ENCODE measurements around the gene SLC12A7.

Gene SLC12A7

GRCh38 chr5:1047332-1047965, 64.4 kb downstream of the SLC12A7 start:
- TF ChIP-seq FOXP2 (optimal IDR thresholded peaks at IDR 0.05; ENCODE audit: control extremely low read depth, extremely low read length, insufficient read depth) = no peak
- no peak for TF ChIP-seq EZH2 (IDR thresholded peaks at IDR 0.05)
- Histone ChIP-seq H3K9ac (ENCODE audit: insufficient read length) (no peak overlapping the region), H3K4me3 (no peak overlapping the region), H3K36me3 (ENCODE audit: insufficient read depth, low read length) (no peaks in the 10 kb centered on the region), H3K27ac (no peak overlapping the region), H3K9me3 (ENCODE audit: low read depth, low read length) (no peaks in the 10 kb centered on the region)
- DNase-seq (ENCODE audit: low read depth, low spot score) = no peak

GRCh38 chr5:1045960-1046560, 65.8 kb downstream of the SLC12A7 start:
- TF ChIP-seq POLR2AphosphoS5 (IDR thresholded peaks at IDR 0.05; ENCODE audit: borderline replicate concordance, low read depth, low read length) = no peak
- DNase-seq (ENCODE audit: low read depth, low spot score) = no peak
- H3K36me3 ChIP-seq (ENCODE audit: insufficient read depth, low read length) = no peaks in the 10 kb centered on the region
- H3K9ac ChIP-seq (ENCODE audit: insufficient read length) = no peak overlapping the region
- H3K4me3 ChIP-seq = no peak overlapping the region
- H3K9me3 ChIP-seq (ENCODE audit: low read depth, low read length) = no peaks in the 10 kb centered on the region
- H3K27ac ChIP-seq = no peak overlapping the region

- H3K27ac ChIP-seq = no peak overlapping the region
- DNase-seq (ENCODE audit: low read depth, low spot score) = no peak
- H3K9me3 ChIP-seq (ENCODE audit: low read depth, low read length) = 0 out of 2 replicates have a peak, but pooled peaks cover 5% of the 10 kb centered on the region
- TF ChIP-seq POLR2AphosphoS5 (IDR thresholded peaks at IDR 0.05; ENCODE audit: borderline replicate concordance, low read depth, low read length) (no peak), FOXP2 (optimal IDR thresholded peaks at IDR 0.05; ENCODE audit: control extremely low read depth, extremely low read length, insufficient read depth) (no peak), EZH2 (IDR thresholded peaks at IDR 0.05) (no peak)
- no peak overlapping the region for H3K9ac ChIP-seq (ENCODE audit: insufficient read length)
- no peak overlapping the region for H3K4me3 ChIP-seq
- H3K36me3 ChIP-seq (ENCODE audit: insufficient read depth, low read length) = no peaks in the 10 kb centered on the region
Measured at GRCh38 chr5:1044117-1044516, 67.7 kb downstream of the SLC12A7 start.

GRCh38 chr5:1043327-1043726, 68.5 kb downstream of the SLC12A7 start:
- no peak overlapping the region for H3K9ac ChIP-seq (ENCODE audit: insufficient read length)
- no peak for TF ChIP-seq EZH2 (IDR thresholded peaks at IDR 0.05)
- TF ChIP-seq FOXP2 (optimal IDR thresholded peaks at IDR 0.05; ENCODE audit: control extremely low read depth, extremely low read length, insufficient read depth) = no peak
- TF ChIP-seq POLR2AphosphoS5 (IDR thresholded peaks at IDR 0.05; ENCODE audit: borderline replicate concordance, low read depth, low read length) = no peak
- no peak for DNase-seq (ENCODE audit: low read depth, low spot score)
- H3K4me3 ChIP-seq = no peak overlapping the region
- no peak overlapping the region for H3K27ac ChIP-seq
- H3K9me3 ChIP-seq (ENCODE audit: low read depth, low read length) = 0 out of 2 replicates have a peak, but pooled peaks cover 5% of the 10 kb centered on the region
- no peaks in the 10 kb centered on the region for H3K36me3 ChIP-seq (ENCODE audit: insufficient read depth, low read length)

GRCh38 chr5:1042626-1043025, 69.2 kb downstream of the SLC12A7 start:
- Histone ChIP-seq H3K4me3 (no peak overlapping the region), H3K27ac (no peak overlapping the region)

GRCh38 chr5:1041225-1042143, 70.4 kb downstream of the SLC12A7 start:
- Histone ChIP-seq H3K36me3 (ENCODE audit: insufficient read depth, low read length) (no peaks in the 10 kb centered on the region), H3K4me3 (no peak overlapping the region), H3K9me3 (ENCODE audit: low read depth, low read length) (0 out of 2 replicates have a peak, but pooled peaks cover 5% of the 10 kb centered on the region), H3K27ac (no peak overlapping the region), H3K9ac (ENCODE audit: insufficient read length) (no peak overlapping the region)
- TF ChIP-seq FOXP2 (optimal IDR thresholded peaks at IDR 0.05; ENCODE audit: control extremely low read depth, extremely low read length, insufficient read depth) = no peak
- no peak for TF ChIP-seq POLR2AphosphoS5 (IDR thresholded peaks at IDR 0.05; ENCODE audit: borderline replicate concordance, low read depth, low read length)
- no peak for TF ChIP-seq EZH2 (IDR thresholded peaks at IDR 0.05)
- DNase-seq (ENCODE audit: low read depth, low spot score) = no peak

More at GRCh38 chr5:1042626-1043025, 69.2 kb downstream of the SLC12A7 start:
- no peak for DNase-seq (ENCODE audit: low read depth, low spot score)
- Histone ChIP-seq H3K36me3 (ENCODE audit: insufficient read depth, low read length) (no peaks in the 10 kb centered on the region), H3K9me3 (ENCODE audit: low read depth, low read length) (0 out of 2 replicates have a peak, but pooled peaks cover 5% of the 10 kb centered on the region), H3K9ac (ENCODE audit: insufficient read length) (no peak overlapping the region)
- TF ChIP-seq EZH2 (IDR thresholded peaks at IDR 0.05) (no peak), FOXP2 (optimal IDR thresholded peaks at IDR 0.05; ENCODE audit: control extremely low read depth, extremely low read length, insufficient read depth) (no peak), POLR2AphosphoS5 (IDR thresholded peaks at IDR 0.05; ENCODE audit: borderline replicate concordance, low read depth, low read length) (no peak)

GRCh38 chr5:1040571-1040970, 71.3 kb downstream of the SLC12A7 start:
- Histone ChIP-seq H3K9ac (ENCODE audit: insufficient read length) (no peak overlapping the region), H3K27ac (no peak overlapping the region), H3K4me3 (no peak overlapping the region), H3K9me3 (ENCODE audit: low read depth, low read length) (0 out of 2 replicates have a peak, but pooled peaks cover 5% of the 10 kb centered on the region), H3K36me3 (ENCODE audit: insufficient read depth, low read length) (no peaks in the 10 kb centered on the region)
- TF ChIP-seq POLR2AphosphoS5 (IDR thresholded peaks at IDR 0.05; ENCODE audit: borderline replicate concordance, low read depth, low read length) (no peak), EZH2 (IDR thresholded peaks at IDR 0.05) (no peak), FOXP2 (optimal IDR thresholded peaks at IDR 0.05; ENCODE audit: control extremely low read depth, extremely low read length, insufficient read depth) (no peak)
- no peak for DNase-seq (ENCODE audit: low read depth, low spot score)

GRCh38 chr5:1039706-1040260, 72.1 kb downstream of the SLC12A7 start:
- Histone ChIP-seq H3K4me3 (peak overlapping the region; percentile 76), H3K9me3 (ENCODE audit: low read depth, low read length) (0 out of 2 replicates have a peak, but pooled peaks cover 5% of the 10 kb centered on the region), H3K9ac (ENCODE audit: insufficient read length) (no peak overlapping the region), H3K36me3 (ENCODE audit: insufficient read depth, low read length) (no peaks in the 10 kb centered on the region), H3K27ac (peak overlapping the region; percentile 96)
- DNase-seq (ENCODE audit: low read depth, low spot score) = peak; percentile 57
- no peak for TF ChIP-seq FOXP2 (optimal IDR thresholded peaks at IDR 0.05; ENCODE audit: control extremely low read depth, extremely low read length, insufficient read depth)
- TF ChIP-seq POLR2AphosphoS5 (IDR thresholded peaks at IDR 0.05; ENCODE audit: borderline replicate concordance, low read depth, low read length) = no peak
- TF ChIP-seq EZH2 (IDR thresholded peaks at IDR 0.05) = no peak

All from SK-N-MC (cell line).